Stimulated activated naive CD8-positive, alpha-beta T cell treated with anti-CD3 and anti-CD28 coated beads, Interleukin-15, amount 100 ng/mL, for 72 hours (primary cell): ENCODE measurements around the gene RNU6-1.
A peak's percentile ranks its signal among the peaks of the same experiment; 100 is the strongest.

ENCODE experiments used
- ATAC-seq: fragments of 150-1000 bp; cut with Tn5 transposase; 2 replicates; pipeline ENCODE4 v1.10.0; 2021; ENCODE audit warnings: mild to moderate bottlenecking, moderate library complexity
- DNase-seq, 2 donors: peaks; one replicate each; pipeline ENCODE4 v3.0.0; 2021 to 2022
- H3K27ac Mint-ChIP-seq, 2 donors: one replicate each; pipeline ENCODE4 v1.8.0; 2022; ENCODE audit warnings: mild to moderate bottlenecking in 2 of 2, mixed read lengths in 2 of 2, moderate library complexity in 2 of 2
- H3K27me3 Mint-ChIP-seq: one replicate; pipeline ENCODE4 v1.8.0; 2022; ENCODE audit warnings: mixed read lengths
- H3K4me1 Mint-ChIP-seq: one replicate; pipeline ENCODE4 v1.8.0; 2022; ENCODE audit warnings: mild to moderate bottlenecking, mixed read lengths
- H3K4me3 Mint-ChIP-seq, 2 donors: one replicate each; pipeline ENCODE4 v1.8.0; 2022; ENCODE audit warnings: mild to moderate bottlenecking in 2 of 2, mixed read lengths in 2 of 2, moderate library complexity in 1 of 2
- H3K9me3 Mint-ChIP-seq, 2 donors: one replicate each; pipeline ENCODE4 v1.8.0; 2022; ENCODE audit warnings: mixed read lengths in 2 of 2

The RNU6-1 gene

GRCh38 chr15:67865766-67866165 is 25.9 kb upstream of the RNU6-1 start:
- DNase-seq (no peak), ATAC-seq (no peak)
- H3K27ac Mint-ChIP-seq = no peak overlapping the region
- peaks cover 41% of the 10 kb centered on the region for H3K27me3 Mint-ChIP-seq
- peaks cover 1 to 12% of the 10 kb centered on the region in 2 donors for H3K9me3 Mint-ChIP-seq
- H3K4me3 Mint-ChIP-seq = no peak overlapping the region
- peaks cover 15% of the 10 kb centered on the region for H3K4me1 Mint-ChIP-seq

- DNase-seq (no peak), ATAC-seq (no peak)
- H3K27ac Mint-ChIP-seq = no peak overlapping the region
- peaks cover 0 to 12% of the 10 kb centered on the region in 2 donors for H3K9me3 Mint-ChIP-seq
- peaks cover 15% of the 10 kb centered on the region for H3K4me1 Mint-ChIP-seq
- H3K27me3 Mint-ChIP-seq = peaks cover 41% of the 10 kb centered on the region
- H3K4me3 Mint-ChIP-seq = no peak overlapping the region
Observed at GRCh38 chr15:67865331-67865730, 25.5 kb upstream of the RNU6-1 start.

- peaks cover 41% of the 10 kb centered on the region for H3K27me3 Mint-ChIP-seq
- no peak overlapping the region for H3K27ac Mint-ChIP-seq
- peak overlapping the region; percentile 61 to 84 for H3K4me3 Mint-ChIP-seq
- DNase-seq (peak; percentile 69 to 72), ATAC-seq (peak; percentile 100)
- H3K4me1 Mint-ChIP-seq = peaks cover 8% of the 10 kb centered on the region
- no peaks in the 10 kb centered on the region for H3K9me3 Mint-ChIP-seq
Observed at GRCh38 chr15:67863442-67863987, 23.7 kb upstream of the RNU6-1 start.

- peaks cover 8% of the 10 kb centered on the region for H3K4me1 Mint-ChIP-seq
- H3K4me3 Mint-ChIP-seq = peak overlapping the region; percentile 61 to 84
- H3K27ac Mint-ChIP-seq = no peak overlapping the region
- ATAC-seq = no peak
- no peak for DNase-seq
- H3K9me3 Mint-ChIP-seq = no peaks in the 10 kb centered on the region
- H3K27me3 Mint-ChIP-seq = peaks cover 41% of the 10 kb centered on the region
Observed at GRCh38 chr15:67862750-67863441, 23.1 kb upstream of the RNU6-1 start.

- DNase-seq = no peak
- no peak overlapping the region for H3K4me3 Mint-ChIP-seq
- H3K4me1 Mint-ChIP-seq = peaks cover 8% of the 10 kb centered on the region
- no peak for ATAC-seq
- H3K27me3 Mint-ChIP-seq = peaks cover 41% of the 10 kb centered on the region
- H3K27ac Mint-ChIP-seq = no peak overlapping the region
- no peaks in the 10 kb centered on the region for H3K9me3 Mint-ChIP-seq
Observed at GRCh38 chr15:67861983-67862382, 22.1 kb upstream of the RNU6-1 start.

- H3K9me3 Mint-ChIP-seq = no peaks in the 10 kb centered on the region
- no peak overlapping the region for H3K4me3 Mint-ChIP-seq
- peaks cover 28% of the 10 kb centered on the region for H3K27me3 Mint-ChIP-seq
- peak overlapping the region in 1 of 2 donors; percentile 63 for H3K27ac Mint-ChIP-seq
- no peak for ATAC-seq
- DNase-seq = no peak
- peaks cover 14% of the 10 kb centered on the region for H3K4me1 Mint-ChIP-seq
Observed at GRCh38 chr15:67859331-67859946, 19.6 kb upstream of the RNU6-1 start.

GRCh38 chr15:67857220-67857619 is 17.4 kb upstream of the RNU6-1 start:
- ATAC-seq (no peak), DNase-seq (no peak)
- peaks cover 20% of the 10 kb centered on the region for H3K27me3 Mint-ChIP-seq
- no peak overlapping the region for H3K27ac Mint-ChIP-seq
- H3K4me1 Mint-ChIP-seq = peaks cover 6% of the 10 kb centered on the region
- no peak overlapping the region for H3K4me3 Mint-ChIP-seq
- H3K9me3 Mint-ChIP-seq = no peaks in the 10 kb centered on the region

- DNase-seq (no peak), ATAC-seq (no peak)
- Mint-ChIP-seq H3K9me3 (no peaks in the 10 kb centered on the region), H3K27me3 (peaks cover 9% of the 10 kb centered on the region), H3K27ac (no peak overlapping the region), H3K4me1 (peaks cover 14% of the 10 kb centered on the region), H3K4me3 (no peak overlapping the region)
Observed at GRCh38 chr15:67855842-67856241, 16.0 kb upstream of the RNU6-1 start.

- no peaks in the 10 kb centered on the region for H3K9me3 Mint-ChIP-seq
- DNase-seq = no peak
- no peak for ATAC-seq
- H3K4me3 Mint-ChIP-seq = no peak overlapping the region
- peaks cover 21% of the 10 kb centered on the region for H3K4me1 Mint-ChIP-seq
- peaks cover 9% of the 10 kb centered on the region for H3K27me3 Mint-ChIP-seq
- H3K27ac Mint-ChIP-seq = no peak overlapping the region
Observed at GRCh38 chr15:67854358-67854757, 14.5 kb upstream of the RNU6-1 start.

GRCh38 chr15:67853454-67853853 is 13.6 kb upstream of the RNU6-1 start:
- Mint-ChIP-seq H3K9me3 (no peaks in the 10 kb centered on the region), H3K27ac (no peak overlapping the region), H3K4me1 (peaks cover 21% of the 10 kb centered on the region), H3K27me3 (peaks cover 9% of the 10 kb centered on the region), H3K4me3 (no peak overlapping the region)
- DNase-seq = no peak
- no peak for ATAC-seq

- Mint-ChIP-seq H3K4me3 (no peak overlapping the region), H3K27ac (no peak overlapping the region), H3K27me3 (peaks cover 9% of the 10 kb centered on the region), H3K9me3 (no peaks in the 10 kb centered on the region), H3K4me1 (peaks cover 21% of the 10 kb centered on the region)
- DNase-seq (no peak), ATAC-seq (no peak)
Observed at GRCh38 chr15:67852418-67852817, 12.6 kb upstream of the RNU6-1 start.

- Mint-ChIP-seq H3K4me3 (no peak overlapping the region), H3K4me1 (peaks cover 20% of the 10 kb centered on the region), H3K27me3 (peaks cover 9% of the 10 kb centered on the region), H3K9me3 (no peaks in the 10 kb centered on the region), H3K27ac (no peak overlapping the region)
- ATAC-seq = no peak
- DNase-seq = no peak
Observed at GRCh38 chr15:67850994-67851571, 11.2 kb upstream of the RNU6-1 start.

- H3K4me3 Mint-ChIP-seq = no peak overlapping the region
- peaks cover 15% of the 10 kb centered on the region for H3K4me1 Mint-ChIP-seq
- H3K27me3 Mint-ChIP-seq = peaks cover 9% of the 10 kb centered on the region
- H3K27ac Mint-ChIP-seq = no peak overlapping the region
- ATAC-seq (no peak), DNase-seq (no peak)
- no peaks in the 10 kb centered on the region for H3K9me3 Mint-ChIP-seq
Observed at GRCh38 chr15:67850336-67850735, 10.5 kb upstream of the RNU6-1 start.

- H3K4me3 Mint-ChIP-seq = no peak overlapping the region
- peaks cover 15% of the 10 kb centered on the region for H3K4me1 Mint-ChIP-seq
- ATAC-seq (no peak), DNase-seq (no peak)
- no peaks in the 10 kb centered on the region for H3K9me3 Mint-ChIP-seq
- no peak overlapping the region for H3K27ac Mint-ChIP-seq
- peaks cover 9% of the 10 kb centered on the region for H3K27me3 Mint-ChIP-seq
Observed at GRCh38 chr15:67849538-67849937, 9.7 kb upstream of the RNU6-1 start.

GRCh38 chr15:67845974-67846373 is 6.1 kb upstream of the RNU6-1 start:
- H3K9me3 Mint-ChIP-seq = no peaks in the 10 kb centered on the region
- no peak overlapping the region for H3K27ac Mint-ChIP-seq
- peaks cover 15% of the 10 kb centered on the region for H3K4me1 Mint-ChIP-seq
- no peaks in the 10 kb centered on the region for H3K27me3 Mint-ChIP-seq
- no peak overlapping the region for H3K4me3 Mint-ChIP-seq
- ATAC-seq (no peak), DNase-seq (no peak)
